Measurements from ENCODE around the gene THEMIS. TPM values are rescaled to one million over a fixed set of nuclear protein-coding genes. Genes with fewer than 3 reads are reported as not detected.
"Not testable (repeated sequence)": the region's sequence is repeated elsewhere in the genome, so short reads cannot be mapped to it uniquely, and the experiment has no call there.

THEMIS gene
- total RNA-seq, 4 donors from 2014 or later = 3.8 to 9.1 (median 6.0) TPM

DNA sequence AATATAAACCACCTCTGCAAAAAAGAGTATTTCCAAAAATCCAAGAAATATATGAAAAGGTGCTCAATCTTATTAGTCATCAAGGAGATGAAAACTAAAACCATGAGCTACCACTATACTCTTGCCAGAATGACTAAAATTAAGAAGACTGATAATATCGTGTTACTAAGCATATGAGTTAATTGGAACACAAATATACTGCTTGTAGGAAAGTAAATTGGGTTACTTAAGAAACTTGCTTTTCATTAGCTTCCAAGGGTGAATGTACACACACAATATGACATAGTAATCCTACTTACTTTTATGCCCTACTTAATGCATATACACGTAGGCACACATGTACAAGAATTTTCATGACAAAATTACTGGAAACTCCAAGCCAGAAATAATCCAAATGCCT lies 3.4 kb downstream of the THEMIS start:
- Histone ChIP-seq H3K4me1 (no peaks in the 10 kb centered on the region), H3K4me3 (no peak overlapping the region), H3K9me3 (no peaks in the 10 kb centered on the region), H3K27ac (no peak overlapping the region), H3K27me3 (no peaks in the 10 kb centered on the region), H3K36me3 (no peaks in the 10 kb centered on the region)
- TF ChIP-seq, protein P1, sequence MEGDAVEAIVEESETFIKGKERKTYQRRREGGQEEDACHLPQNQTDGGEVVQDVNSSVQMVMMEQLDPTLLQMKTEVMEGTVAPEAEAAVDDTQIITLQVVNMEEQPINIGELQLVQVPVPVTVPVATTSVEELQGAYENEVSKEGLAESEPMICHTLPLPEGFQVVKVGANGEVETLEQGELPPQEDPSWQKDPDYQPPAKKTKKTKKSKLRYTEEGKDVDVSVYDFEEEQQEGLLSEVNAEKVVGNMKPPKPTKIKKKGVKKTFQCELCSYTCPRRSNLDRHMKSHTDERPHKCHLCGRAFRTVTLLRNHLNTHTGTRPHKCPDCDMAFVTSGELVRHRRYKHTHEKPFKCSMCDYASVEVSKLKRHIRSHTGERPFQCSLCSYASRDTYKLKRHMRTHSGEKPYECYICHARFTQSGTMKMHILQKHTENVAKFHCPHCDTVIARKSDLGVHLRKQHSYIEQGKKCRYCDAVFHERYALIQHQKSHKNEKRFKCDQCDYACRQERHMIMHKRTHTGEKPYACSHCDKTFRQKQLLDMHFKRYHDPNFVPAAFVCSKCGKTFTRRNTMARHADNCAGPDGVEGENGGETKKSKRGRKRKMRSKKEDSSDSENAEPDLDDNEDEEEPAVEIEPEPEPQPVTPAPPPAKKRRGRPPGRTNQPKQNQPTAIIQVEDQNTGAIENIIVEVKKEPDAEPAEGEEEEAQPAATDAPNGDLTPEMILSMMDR (IDR thresholded peaks at IDR 0.05) = no peak
- TF ChIP-seq POLR2A (IDR thresholded peaks at IDR 0.05) = no peak
- DNase-seq = no peak

DNA sequence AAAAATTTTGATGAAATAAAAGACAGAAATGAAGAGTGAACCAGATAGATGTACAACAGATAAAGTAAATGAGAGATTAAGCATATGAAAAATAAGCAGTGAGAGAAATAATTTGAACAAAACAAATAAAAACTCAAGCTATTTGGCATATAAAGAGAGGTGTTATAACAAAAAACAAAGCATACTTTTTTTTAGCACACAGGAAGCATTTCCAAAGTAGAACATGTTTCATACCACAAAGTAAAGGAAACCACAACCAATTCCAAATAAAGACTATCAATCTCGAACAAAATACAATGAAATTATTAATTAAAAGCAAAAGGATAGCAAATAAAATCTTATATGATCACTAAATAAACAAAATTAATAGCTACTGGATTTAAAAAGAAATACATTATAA lies 6.8 kb downstream of the THEMIS start:
- no peaks in the 10 kb centered on the region for H3K9me3 ChIP-seq
- no peaks in the 10 kb centered on the region for H3K36me3 ChIP-seq
- TF ChIP-seq, protein P1 (IDR thresholded peaks at IDR 0.05) = no peak
- no peak for TF ChIP-seq POLR2A (IDR thresholded peaks at IDR 0.05)
- H3K27ac ChIP-seq = no peak overlapping the region
- H3K4me3 ChIP-seq = peak overlapping the region in 1 of 4 donors; percentile 3
- H3K4me1 ChIP-seq = no peaks in the 10 kb centered on the region
- no peak for DNase-seq
- H3K27me3 ChIP-seq = no peaks in the 10 kb centered on the region

DNA sequence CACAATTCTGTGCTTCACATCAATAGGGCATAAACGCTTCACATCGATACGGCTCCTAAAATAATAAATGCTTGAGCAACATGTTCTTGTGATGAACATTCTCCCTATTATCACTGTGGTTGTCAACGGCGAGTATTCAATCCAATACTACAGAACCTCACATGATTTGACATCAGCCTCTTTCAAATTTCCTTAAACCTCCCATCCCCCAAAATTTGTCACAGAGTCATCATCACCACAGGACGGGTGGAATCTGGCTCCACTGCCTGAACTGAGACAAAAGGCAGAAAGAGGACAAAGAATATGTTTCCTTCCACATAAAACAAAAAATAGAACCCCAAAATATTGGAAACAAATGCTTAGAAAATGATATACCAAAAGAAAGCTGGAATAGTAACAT lies 7.3 kb downstream of the THEMIS start:
- Histone ChIP-seq H3K27ac (no peak overlapping the region), H3K4me1 (no peaks in the 10 kb centered on the region), H3K4me3 (no peak overlapping the region), H3K36me3 (no peaks in the 10 kb centered on the region), H3K9me3 (no peaks in the 10 kb centered on the region), H3K27me3 (no peaks in the 10 kb centered on the region)
- DNase-seq = no peak
- TF ChIP-seq, protein P1 (IDR thresholded peaks at IDR 0.05) = no peak
- no peak for TF ChIP-seq POLR2A (IDR thresholded peaks at IDR 0.05)

DNA sequence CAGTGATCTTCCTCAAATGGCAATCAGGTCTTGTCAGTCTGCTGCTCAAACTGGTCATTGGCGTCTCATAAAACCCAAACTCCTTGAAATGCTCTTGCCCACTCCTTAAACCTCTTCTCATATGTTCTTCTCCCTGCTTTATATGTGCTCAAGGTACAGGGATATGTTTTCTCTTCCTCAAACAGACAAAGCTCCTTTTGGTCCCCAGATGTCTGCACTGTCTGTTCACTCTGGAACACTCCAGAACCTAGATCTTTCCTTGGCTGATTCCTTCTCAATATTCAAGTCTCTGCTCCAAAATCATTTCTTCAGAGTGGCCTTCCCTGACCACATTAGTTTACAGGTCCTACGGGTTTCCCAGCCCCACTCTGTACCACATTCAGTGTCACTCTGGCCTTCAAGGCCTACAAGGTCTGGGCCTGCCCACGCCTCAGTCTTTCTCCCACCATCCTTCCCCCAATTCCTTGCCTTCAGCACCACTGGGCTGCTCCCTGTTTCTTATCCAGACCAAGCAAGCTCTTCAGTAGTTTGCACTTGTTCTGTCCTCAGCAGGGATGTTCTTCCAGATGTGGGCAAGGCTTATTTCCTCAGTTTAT lies 9.0 kb downstream of the THEMIS start:
- no peaks in the 10 kb centered on the region for H3K27me3 ChIP-seq
- no peaks in the 10 kb centered on the region for H3K36me3 ChIP-seq
- TF ChIP-seq, protein P1 (IDR thresholded peaks at IDR 0.05) = no peak
- TF ChIP-seq POLR2A (IDR thresholded peaks at IDR 0.05) = no peak
- no peak overlapping the region for H3K4me3 ChIP-seq
- no peak for DNase-seq
- H3K27ac ChIP-seq = no peak overlapping the region
- no peaks in the 10 kb centered on the region for H3K4me1 ChIP-seq
- no peaks in the 10 kb centered on the region for H3K9me3 ChIP-seq

DNA sequence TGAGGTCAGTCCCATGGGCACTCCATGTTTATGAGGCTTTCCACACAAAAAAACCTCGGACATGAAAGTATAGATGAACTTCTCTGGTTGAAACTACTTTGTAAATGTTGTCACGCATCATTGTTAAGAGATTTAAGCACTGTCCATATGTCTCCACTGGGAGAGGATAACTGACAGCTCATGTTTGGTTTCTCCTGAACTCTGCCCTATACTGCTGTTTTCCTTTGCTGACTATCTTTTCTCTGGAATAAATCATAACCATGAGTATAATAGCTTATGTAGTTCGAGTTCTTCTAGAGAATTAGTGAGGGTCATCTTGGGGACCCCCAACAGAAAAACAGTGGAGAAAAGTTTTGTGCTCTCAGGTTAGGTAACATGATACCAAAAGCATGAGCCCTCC lies 14.3 kb downstream of the THEMIS start:
- Histone ChIP-seq H3K4me3 (no peak overlapping the region), H3K27ac (no peak overlapping the region), H3K27me3 (no peaks in the 10 kb centered on the region), H3K4me1 (no peaks in the 10 kb centered on the region), H3K36me3 (no peaks in the 10 kb centered on the region), H3K9me3 (no peaks in the 10 kb centered on the region)
- no peak for DNase-seq
- TF ChIP-seq, protein P1 (IDR thresholded peaks at IDR 0.05) = no peak
- no peak for TF ChIP-seq POLR2A (IDR thresholded peaks at IDR 0.05)

DNA sequence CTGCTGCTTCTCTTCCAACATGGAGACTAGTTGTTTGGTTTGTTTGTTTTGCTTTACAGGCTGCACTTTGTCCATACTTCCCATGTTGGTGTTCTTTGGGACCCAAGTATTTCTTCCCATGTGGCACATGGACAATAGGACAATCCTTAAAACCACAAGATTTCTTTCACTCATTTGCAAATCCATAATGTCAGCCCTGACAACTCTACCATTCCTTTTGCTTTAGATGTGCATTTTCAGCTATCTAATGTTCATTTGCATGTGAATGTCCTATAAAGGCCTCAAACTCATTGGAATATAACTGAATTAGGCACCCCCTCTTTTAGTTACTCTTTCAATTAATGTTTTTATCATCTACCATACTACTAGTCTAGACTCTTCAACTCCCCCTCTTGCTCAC lies 16.7 kb downstream of the THEMIS start:
- no peaks in the 10 kb centered on the region for H3K9me3 ChIP-seq
- H3K27ac ChIP-seq = no peak overlapping the region
- no peaks in the 10 kb centered on the region for H3K27me3 ChIP-seq
- no peak overlapping the region for H3K4me3 ChIP-seq
- H3K4me1 ChIP-seq = no peaks in the 10 kb centered on the region
- TF ChIP-seq, protein P1 (IDR thresholded peaks at IDR 0.05) = no peak
- TF ChIP-seq POLR2A (IDR thresholded peaks at IDR 0.05) = no peak
- no peak for DNase-seq
- no peaks in the 10 kb centered on the region for H3K36me3 ChIP-seq

DNA sequence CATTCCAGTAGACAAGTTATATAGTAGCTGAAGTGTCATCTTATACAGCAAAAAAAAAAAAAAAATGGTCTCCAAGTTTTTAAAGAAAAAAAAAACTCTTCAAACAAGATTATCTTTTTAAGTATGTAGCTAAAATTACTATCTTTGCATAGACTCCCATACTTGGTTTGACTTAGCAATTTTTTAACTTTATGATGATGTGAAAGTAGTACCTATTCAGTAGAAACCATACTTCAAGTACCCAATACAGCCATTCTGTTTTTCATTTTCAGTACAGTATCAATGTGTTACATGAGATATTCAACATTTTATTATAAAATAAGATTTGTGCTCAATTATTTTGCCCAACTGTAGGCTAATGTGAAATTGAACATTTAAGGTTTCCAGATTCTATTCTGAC lies 18.9 kb downstream of the THEMIS start:
- H3K4me1 ChIP-seq, H3K9me3 ChIP-seq, H3K27me3 ChIP-seq, H3K36me3 ChIP-seq, H3K27ac ChIP-seq, H3K4me3 ChIP-seq, DNase-seq: not testable (repeated sequence)

Data from Peyer's patch (tissue), 4 donors.